Muscle of leg (tissue), 11 donors: Measurements from ENCODE around the gene PRKG1. TPM values are rescaled to one million over a fixed set of nuclear protein-coding genes. Genes with fewer than 3 reads are reported as not detected.

ENCODE experiments used
- DNase-seq: peaks from one replicate; pipeline ENCODE4 v3.0.0; 2013
- H3K27ac ChIP-seq: one replicate; pipeline ENCODE4 v1.5.1; 2013; ENCODE audit warnings: mild to moderate bottlenecking, low read length, control low read depth
- H3K27me3 ChIP-seq: one replicate; pipeline ENCODE4 v1.6.1; 2013; ENCODE audit warnings: low read length; ENCODE audit not compliant: control insufficient read depth, insufficient read depth
- H3K36me3 ChIP-seq: one replicate; pipeline ENCODE4 v1.6.1; 2013; ENCODE audit warnings: low read length; ENCODE audit not compliant: control insufficient read depth, insufficient read depth
- H3K4me1 ChIP-seq: one replicate; pipeline ENCODE4 v1.6.1; 2013; ENCODE audit warnings: low read length; ENCODE audit not compliant: control insufficient read depth, insufficient read depth
- H3K4me3 ChIP-seq: one replicate; pipeline ENCODE4 v1.5.1; 2013; ENCODE audit warnings: low read length, control low read depth
- H3K9me3 ChIP-seq: replicated peaks from 2 replicates; pipeline ENCODE4 v1.6.1; 2013; ENCODE audit warnings: low read depth, low read length; ENCODE audit not compliant: control insufficient read depth
- WGBS: methylation state at CpG from one replicate; pipeline ENCODE4 v1.1.5; 2013; ENCODE audit warnings: missing lambda C conversion rate; ENCODE audit not compliant: insufficient coverage; 5-methylcytosine and 5-hydroxymethylcytosine counted together
- polyA plus RNA-seq, 8 donors: library from polyadenylated mRNA; unstranded; fragments of 120-200 nt; gene quantifications; one replicate each; pipeline versions ENCODE4 v1.2.1 to v1.2.3, GENCODE V29; 2013; ENCODE audit warnings: inconsistent platforms in 1 of 8, low replicate concordance in 1 of 8; ENCODE audit not compliant: insufficient read length in 8 of 8, insufficient read depth in 1 of 8
- total RNA-seq: library from RNA; stranded (reverse); fragments of 120-200 nt; gene quantifications from one replicate; pipeline ENCODE4 v1.2.4, GENCODE V29; 2013

Gene PRKG1
- total and polyA plus RNA-seq, 9 donors: 23.3 to 59.2 (median 50.3) TPM

GRCh38 chr10:52020173-52020572 is 945.9 kb downstream of the PRKG1 start:
- no peaks in the 10 kb centered on the region for H3K36me3 ChIP-seq
- DNase-seq: no peak
- 67% methylated on average over 1 of the region's 2 CpGs for WGBS
- no peak overlapping the region for H3K27ac ChIP-seq
- no peak overlapping the region for H3K4me3 ChIP-seq
- H3K9me3 ChIP-seq: peaks cover 2% of the 10 kb centered on the region
- H3K4me1 ChIP-seq: no peaks in the 10 kb centered on the region
- no peaks in the 10 kb centered on the region for H3K27me3 ChIP-seq

- H3K27ac ChIP-seq: no peak overlapping the region
- H3K4me3 ChIP-seq: no peak overlapping the region
- H3K4me1 ChIP-seq: no peaks in the 10 kb centered on the region
- WGBS: no CpG with 5 or more reads among the region's 2 CpGs
- H3K27me3 ChIP-seq: no peaks in the 10 kb centered on the region
- no peaks in the 10 kb centered on the region for H3K9me3 ChIP-seq
- no peaks in the 10 kb centered on the region for H3K36me3 ChIP-seq
- DNase-seq: no peak
These were observed 946.4 kb downstream of the PRKG1 start for GRCh38 chr10:52020702-52021101.

GRCh38 chr10:52027055-52027705 is 952.9 kb downstream of the PRKG1 start:
- Histone ChIP-seq H3K4me3 (no peak overlapping the region), H3K27me3 (no peaks in the 10 kb centered on the region), H3K36me3 (no peaks in the 10 kb centered on the region), H3K4me1 (no peaks in the 10 kb centered on the region), H3K27ac (no peak overlapping the region), H3K9me3 (peaks cover 2% of the 10 kb centered on the region)
- WGBS: 33% methylated on average over 1 of the region's 4 CpGs
- DNase-seq: peak; percentile 74

GRCh38 chr10:52028523-52028858 is 954.2 kb downstream of the PRKG1 start:
- Histone ChIP-seq H3K36me3 (no peaks in the 10 kb centered on the region), H3K4me3 (no peak overlapping the region), H3K27me3 (no peaks in the 10 kb centered on the region), H3K27ac (no peak overlapping the region), H3K9me3 (peaks cover 2% of the 10 kb centered on the region), H3K4me1 (no peaks in the 10 kb centered on the region)
- WGBS: no CpG with 5 or more reads among the region's 2 CpGs
- DNase-seq: no peak

- Histone ChIP-seq H3K27ac (no peak overlapping the region), H3K9me3 (peaks cover 2% of the 10 kb centered on the region), H3K4me3 (no peak overlapping the region), H3K36me3 (no peaks in the 10 kb centered on the region), H3K4me1 (no peaks in the 10 kb centered on the region), H3K27me3 (no peaks in the 10 kb centered on the region)
- no peak for DNase-seq
- WGBS: 100% methylated on average over 1 of the region's 2 CpGs
These were observed 955.3 kb downstream of the PRKG1 start for GRCh38 chr10:52029628-52030027.

GRCh38 chr10:52030051-52030790 is 955.9 kb downstream of the PRKG1 start:
- Histone ChIP-seq H3K27me3 (no peaks in the 10 kb centered on the region), H3K9me3 (peaks cover 2% of the 10 kb centered on the region), H3K36me3 (no peaks in the 10 kb centered on the region), H3K4me3 (no peak overlapping the region), H3K4me1 (no peaks in the 10 kb centered on the region), H3K27ac (no peak overlapping the region)
- 100% methylated on average over 2 of the region's 6 CpGs for WGBS
- no peak for DNase-seq

- Histone ChIP-seq H3K9me3 (peaks cover under 1% of the 10 kb centered on the region), H3K27ac (no peak overlapping the region), H3K4me3 (no peak overlapping the region), H3K27me3 (no peaks in the 10 kb centered on the region), H3K4me1 (no peaks in the 10 kb centered on the region), H3K36me3 (no peaks in the 10 kb centered on the region)
- no CpG with 5 or more reads among the region's 1 CpG for WGBS
- no peak for DNase-seq
These were observed 956.7 kb downstream of the PRKG1 start for GRCh38 chr10:52030975-52031374.

GRCh38 chr10:52031771-52032170 is 957.5 kb downstream of the PRKG1 start:
- Histone ChIP-seq H3K9me3 (no peaks in the 10 kb centered on the region), H3K4me1 (no peaks in the 10 kb centered on the region), H3K27me3 (no peaks in the 10 kb centered on the region), H3K4me3 (no peak overlapping the region), H3K36me3 (no peaks in the 10 kb centered on the region), H3K27ac (no peak overlapping the region)
- DNase-seq: no peak

GRCh38 chr10:52032681-52033629 is 958.7 kb downstream of the PRKG1 start:
- DNase-seq: no peak

More at GRCh38 chr10:52032681-52033629, 958.7 kb downstream of the PRKG1 start:
- no peak overlapping the region for H3K27ac ChIP-seq
- no peaks in the 10 kb centered on the region for H3K36me3 ChIP-seq
- no peak overlapping the region for H3K4me3 ChIP-seq
- H3K9me3 ChIP-seq: no peaks in the 10 kb centered on the region
- H3K4me1 ChIP-seq: no peaks in the 10 kb centered on the region
- H3K27me3 ChIP-seq: no peaks in the 10 kb centered on the region
- WGBS: 100% methylated on average over 2 of the region's 6 CpGs
